Measurements from ENCODE around the gene ETS2. TPM values are rescaled to one million over a fixed set of nuclear protein-coding genes. Genes with fewer than 3 reads are reported as not detected.
A peak's percentile ranks its signal among the peaks of the same experiment; 100 is the strongest.

Gene ETS2
- total RNA-seq, 1 experiment from 2014 or later: 132 TPM

- no peaks in the 10 kb centered on the region for H3K27me3 ChIP-seq (ENCODE audit: control insufficient read depth, insufficient read depth, low read length)
- no peaks in the 10 kb centered on the region for H3K36me3 ChIP-seq (ENCODE audit: control insufficient read depth, insufficient read depth, low read length)
- POLR2A ChIA-PET: interaction anchor here (0.7 kb wide), 1 partner anchor 676 kb away, joined by 4 read pairs; no protein-coding TSS in a partner anchor
- no peak for ATAC-seq
- H3K4me1 ChIP-seq (ENCODE audit: control insufficient read depth, insufficient read depth, low read length): peaks cover 11% of the 10 kb centered on the region
- CTCF ChIA-PET: interaction anchor here (0.7 kb wide), 1 partner anchor 26 kb away, joined by 4 read pairs; no protein-coding TSS in a partner anchor
- H3K27ac ChIP-seq (ENCODE audit: low read length): 0 out of 2 replicates have a peak overlapping the region, but pooled peaks have one; percentile 45
- no peak for TF ChIP-seq REST (IDR thresholded peaks at IDR 0.05; ENCODE audit: insufficient read depth in 1 of 2, low read depth in 2 of 2, low read length in 1 of 2)
- no peak for TF ChIP-seq TCF7L2 (IDR thresholded peaks at IDR 0.05; ENCODE audit: low read depth, low read length)
- TF ChIP-seq SIN3A (IDR thresholded peaks at IDR 0.05; ENCODE audit: borderline replicate concordance, insufficient read depth, low read depth, low read length): no peak
- TF ChIP-seq POLR2AphosphoS5 (IDR thresholded peaks at IDR 0.05; ENCODE audit: low read depth, low read length): no peak
- no peak for TF ChIP-seq CTCF (IDR thresholded peaks at IDR 0.05)
- intact Hi-C loops (cut with micrococcal nuclease; ENCODE audit: unreplicated experiment): no loop called here
- no peak overlapping the region for H3K4me3 ChIP-seq (ENCODE audit: low read depth in 2 of 2, low read length in 2 of 2)
- in situ Hi-C loops (cut with HindIII; ENCODE audit: low pct_unique_long_range_greater_than_20kb, low sequenced_read_pairs): no loop called here
- no peak for DNase-seq (ENCODE audit: low read depth, low spot score)
- H3K9me3 ChIP-seq (ENCODE audit: control insufficient read depth, insufficient read depth, low read depth, low read length): no peaks in the 10 kb centered on the region
- no TSS peak for BruUV-seq (replicated peaks)
Observed at GRCh38 chr21:38761531-38761930, 44.2 kb upstream of the ETS2 start.

GRCh38 chr21:38765056-38765455 is 40.7 kb upstream of the ETS2 start:
- no TSS peak for BruUV-seq (replicated peaks)
- TF ChIP-seq POLR2AphosphoS5 (IDR thresholded peaks at IDR 0.05; ENCODE audit: low read depth, low read length) (no peak), SIN3A (IDR thresholded peaks at IDR 0.05; ENCODE audit: borderline replicate concordance, insufficient read depth, low read depth, low read length) (no peak), CTCF (IDR thresholded peaks at IDR 0.05) (no peak)
- Histone ChIP-seq H3K9me3 (ENCODE audit: control insufficient read depth, insufficient read depth, low read depth, low read length) (no peaks in the 10 kb centered on the region), H3K27ac (ENCODE audit: low read length) (peak overlapping the region; percentile 59), H3K4me1 (ENCODE audit: control insufficient read depth, insufficient read depth, low read length) (peaks cover 25% of the 10 kb centered on the region), H3K36me3 (ENCODE audit: control insufficient read depth, insufficient read depth, low read length) (no peaks in the 10 kb centered on the region), H3K4me3 (ENCODE audit: low read depth in 2 of 2, low read length in 2 of 2) (no peak overlapping the region), H3K27me3 (ENCODE audit: control insufficient read depth, insufficient read depth, low read length) (no peaks in the 10 kb centered on the region)
- ATAC-seq: no peak
- intact Hi-C loops (cut with micrococcal nuclease; ENCODE audit: unreplicated experiment) (loop anchor here (5.0 kb wide), 1 partner anchor 42 kb away; the partner anchor contains the start of gene ETS2), in situ Hi-C loops (cut with HindIII; ENCODE audit: low pct_unique_long_range_greater_than_20kb, low sequenced_read_pairs) (no loop called here)
- CTCF ChIA-PET: no interaction called here
- POLR2A ChIA-PET: no interaction called here
- no peak for DNase-seq (ENCODE audit: low read depth, low spot score)
